ENCODE data around the gene KIAA0232.

DNA sequence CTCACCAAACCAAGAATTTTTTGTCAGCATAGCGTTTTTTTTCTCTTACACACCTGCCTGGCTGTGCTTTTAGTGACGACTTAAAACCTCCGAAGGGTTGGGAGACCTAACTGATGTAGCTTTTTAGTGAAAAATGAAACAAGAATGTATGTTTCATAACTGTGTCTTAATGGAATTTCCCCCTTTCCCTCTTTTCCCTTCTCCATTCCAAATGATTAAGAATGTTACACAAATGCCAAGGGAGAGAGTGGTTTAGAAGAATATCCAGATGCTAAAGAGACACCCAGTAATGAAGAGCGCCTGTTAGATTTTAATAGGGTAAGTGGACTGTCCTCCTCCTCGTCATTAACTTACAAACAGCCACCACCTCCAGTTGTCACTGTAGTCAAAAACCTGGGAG is 93.9 kb downstream of the KIAA0232 start:
- TF ChIP-seq, protein P1, sequence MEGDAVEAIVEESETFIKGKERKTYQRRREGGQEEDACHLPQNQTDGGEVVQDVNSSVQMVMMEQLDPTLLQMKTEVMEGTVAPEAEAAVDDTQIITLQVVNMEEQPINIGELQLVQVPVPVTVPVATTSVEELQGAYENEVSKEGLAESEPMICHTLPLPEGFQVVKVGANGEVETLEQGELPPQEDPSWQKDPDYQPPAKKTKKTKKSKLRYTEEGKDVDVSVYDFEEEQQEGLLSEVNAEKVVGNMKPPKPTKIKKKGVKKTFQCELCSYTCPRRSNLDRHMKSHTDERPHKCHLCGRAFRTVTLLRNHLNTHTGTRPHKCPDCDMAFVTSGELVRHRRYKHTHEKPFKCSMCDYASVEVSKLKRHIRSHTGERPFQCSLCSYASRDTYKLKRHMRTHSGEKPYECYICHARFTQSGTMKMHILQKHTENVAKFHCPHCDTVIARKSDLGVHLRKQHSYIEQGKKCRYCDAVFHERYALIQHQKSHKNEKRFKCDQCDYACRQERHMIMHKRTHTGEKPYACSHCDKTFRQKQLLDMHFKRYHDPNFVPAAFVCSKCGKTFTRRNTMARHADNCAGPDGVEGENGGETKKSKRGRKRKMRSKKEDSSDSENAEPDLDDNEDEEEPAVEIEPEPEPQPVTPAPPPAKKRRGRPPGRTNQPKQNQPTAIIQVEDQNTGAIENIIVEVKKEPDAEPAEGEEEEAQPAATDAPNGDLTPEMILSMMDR (conservative IDR thresholded peaks at IDR 0.05 in 1 of 2, IDR thresholded peaks at IDR 0.05 in 1 of 2; ENCODE audit: extremely low read depth in 1 of 2, insufficient read depth in 1 of 2, low read depth in 1 of 2, low read length in 2 of 2) = no peak
- TF ChIP-seq EZH2 (IDR thresholded peaks at IDR 0.05; ENCODE audit: borderline replicate concordance, low read length) = no peak

Measured in mammary epithelial cell (primary cell).